Measurements from ENCODE around the gene MTMR2.

Gene MTMR2

GRCh38 chr11:95918056-95918455, 5.9 kb downstream of the MTMR2 start:
- DNase-seq (ENCODE audit: low spot score) = no peak

- peak; percentile 95 for DNase-seq (ENCODE audit: low spot score)
Observed at GRCh38 chr11:95917193-95918036, 6.5 kb downstream of the MTMR2 start.

DNA sequence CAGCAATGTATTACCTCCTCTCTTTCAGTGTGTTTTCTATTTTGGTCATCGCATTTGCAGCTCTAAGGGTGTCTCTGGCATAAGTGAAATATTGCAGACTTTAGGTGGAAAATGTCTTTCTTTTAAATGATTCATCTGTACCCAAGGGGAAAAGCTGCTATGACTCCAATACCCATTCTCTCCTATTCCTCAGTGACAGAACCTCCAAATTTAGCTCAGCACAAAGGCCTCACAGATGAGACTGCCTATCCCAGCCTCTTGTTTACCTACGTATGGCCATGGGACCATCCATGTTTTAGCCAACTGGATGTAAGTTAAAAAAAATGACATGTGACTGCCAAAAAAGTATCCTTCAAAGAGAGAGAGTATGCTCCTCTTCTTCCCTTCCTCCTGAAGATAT, 7.9 kb downstream of the MTMR2 start:
- DNase-seq (ENCODE audit: low spot score) = no peak

GRCh38 chr11:95915051-95915450, 8.9 kb downstream of the MTMR2 start:
- no peak for DNase-seq (ENCODE audit: low spot score)

DNA sequence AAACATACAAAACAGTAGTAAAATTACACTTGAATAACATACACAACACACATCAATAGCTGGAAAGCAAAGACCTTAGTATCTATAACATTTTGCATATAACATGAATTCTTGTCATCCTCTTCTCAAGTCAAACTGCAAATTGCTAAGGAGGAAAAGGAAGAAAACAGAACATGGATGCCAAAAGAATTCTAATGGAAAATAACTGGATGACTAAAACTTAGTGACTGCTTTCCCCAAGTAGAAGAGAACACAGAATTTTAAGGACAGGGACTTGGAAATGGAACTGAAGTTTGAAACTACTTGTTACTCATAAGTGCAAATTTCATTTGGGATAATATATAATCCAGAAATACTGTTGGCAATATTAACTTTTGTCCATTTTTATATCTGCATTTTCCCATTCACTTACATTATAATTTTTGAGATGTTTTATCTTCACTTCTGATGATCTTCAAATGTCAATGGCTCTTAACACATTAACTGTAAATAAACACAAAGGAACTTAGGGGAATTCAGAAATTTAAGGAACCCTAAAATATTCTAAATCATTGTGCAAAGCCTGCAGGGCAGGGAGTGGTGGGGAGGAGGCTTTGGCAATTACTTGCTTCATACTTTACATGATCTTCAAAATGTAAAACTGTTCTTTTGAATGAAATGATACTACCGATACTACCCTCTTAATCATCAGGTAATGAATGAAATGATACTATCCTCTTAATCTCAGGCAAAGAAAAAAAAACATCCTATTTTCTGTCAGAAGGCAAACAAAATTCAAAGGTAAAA, 9.9 kb downstream of the MTMR2 start:
- no peak for DNase-seq (ENCODE audit: low spot score)

GRCh38 chr11:95912902-95913560, 10.9 kb downstream of the MTMR2 start:
- DNase-seq (ENCODE audit: low spot score) = no peak

GRCh38 chr11:95911369-95911759, 12.5 kb downstream of the MTMR2 start:
- DNase-seq (ENCODE audit: low spot score) = no peak

GRCh38 chr11:95910638-95911368, 13.1 kb downstream of the MTMR2 start:
- no peak for DNase-seq (ENCODE audit: low spot score)

DNA sequence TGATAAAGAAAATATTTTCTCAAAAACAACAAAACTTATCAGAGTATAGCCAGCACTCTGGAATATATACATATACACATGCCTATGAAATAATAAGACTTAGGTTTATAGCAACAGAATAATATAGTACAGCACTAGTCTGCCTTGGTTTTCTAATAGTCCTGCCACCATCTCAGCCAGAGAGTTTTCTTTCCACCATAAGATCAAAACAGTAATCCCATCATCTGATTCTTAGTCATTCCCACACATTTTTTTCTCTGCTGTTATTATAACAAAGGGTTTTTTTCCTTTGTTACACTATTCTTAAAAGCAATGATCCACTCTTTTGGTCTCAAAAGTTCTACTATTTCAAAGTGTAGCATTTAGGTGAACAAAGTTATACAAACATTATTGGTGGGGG, 15.1 kb downstream of the MTMR2 start:
- no peak for DNase-seq (ENCODE audit: low spot score)

- DNase-seq (ENCODE audit: low spot score) = no peak
Observed at GRCh38 chr11:95907476-95907875, 16.4 kb downstream of the MTMR2 start.

- no peak for DNase-seq (ENCODE audit: low spot score)
Observed at GRCh38 chr11:95904009-95904650, 19.8 kb downstream of the MTMR2 start.

- DNase-seq (ENCODE audit: low spot score) = no peak
Observed at GRCh38 chr11:95898782-95899181, 25.1 kb downstream of the MTMR2 start.

- DNase-seq (ENCODE audit: low spot score) = no peak
Observed at GRCh38 chr11:95897731-95898130, 26.2 kb downstream of the MTMR2 start.

- DNase-seq (ENCODE audit: low spot score) = no peak
Observed at GRCh38 chr11:95895815-95896214, 28.1 kb downstream of the MTMR2 start.

- DNase-seq (ENCODE audit: low spot score) = no peak
Observed at GRCh38 chr11:95892892-95893570, 30.9 kb downstream of the MTMR2 start.

DNA sequence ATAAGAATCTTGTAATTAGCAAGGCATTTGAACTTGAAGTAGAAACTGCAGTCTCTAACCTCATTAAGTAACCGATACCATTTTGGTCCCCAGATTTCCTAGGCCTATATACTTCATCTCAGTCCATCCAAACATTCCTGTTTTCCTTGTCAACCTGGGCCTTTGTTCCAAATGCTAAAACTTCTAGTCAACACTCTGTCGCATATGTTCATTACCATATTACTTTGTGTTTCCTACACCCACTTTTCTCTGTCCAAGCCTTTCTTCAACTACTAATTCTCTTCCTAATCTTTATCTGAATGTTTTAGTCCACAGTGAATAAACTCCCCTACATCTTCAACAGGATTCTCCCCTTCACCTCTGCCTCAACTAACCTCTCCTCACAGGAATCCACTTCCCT, 31.4 kb downstream of the MTMR2 start:
- no peak for DNase-seq (ENCODE audit: low spot score)

GRCh38 chr11:95891423-95892170, 32.3 kb downstream of the MTMR2 start:
- DNase-seq (ENCODE audit: low spot score) = no peak

DNA sequence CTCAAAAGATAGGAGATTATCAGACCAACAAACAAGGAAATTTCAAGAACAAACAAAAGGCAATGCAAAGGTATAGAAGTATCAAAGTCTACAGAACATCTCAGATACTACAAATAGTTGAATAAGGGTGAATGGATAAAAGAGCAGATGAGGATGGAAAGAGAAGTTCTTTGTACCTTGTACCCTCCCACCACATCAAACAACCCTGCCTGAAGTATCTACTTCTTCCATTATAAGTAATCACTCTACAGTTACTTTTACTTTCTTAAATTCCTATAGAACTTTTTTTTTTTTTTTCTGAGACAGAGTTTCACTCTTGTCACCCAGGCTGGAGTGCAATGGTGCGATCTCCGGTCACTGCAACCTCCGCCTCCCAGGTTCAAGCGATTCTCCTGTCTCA, 35.1 kb downstream of the MTMR2 start:
- no peak for DNase-seq (ENCODE audit: low spot score)

DNA sequence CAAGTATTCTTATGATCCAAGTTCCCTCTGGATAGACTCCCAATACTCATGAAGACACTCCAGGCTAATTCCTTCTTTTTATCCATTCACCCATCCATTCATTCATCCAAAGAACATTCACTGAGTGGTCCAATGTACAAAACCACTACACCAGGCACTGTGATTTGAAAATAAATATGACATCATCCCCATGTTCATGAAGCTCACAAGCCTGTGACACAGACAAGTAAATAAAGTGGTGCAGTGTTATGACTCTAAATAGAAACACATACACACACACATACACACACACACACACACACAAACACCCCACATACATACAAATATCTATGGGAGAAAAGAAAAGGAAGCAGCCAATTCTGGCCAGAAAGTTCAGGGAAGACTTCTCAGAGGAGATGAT, 35.5 kb downstream of the MTMR2 start:
- DNase-seq (ENCODE audit: low spot score) = no peak

DNA sequence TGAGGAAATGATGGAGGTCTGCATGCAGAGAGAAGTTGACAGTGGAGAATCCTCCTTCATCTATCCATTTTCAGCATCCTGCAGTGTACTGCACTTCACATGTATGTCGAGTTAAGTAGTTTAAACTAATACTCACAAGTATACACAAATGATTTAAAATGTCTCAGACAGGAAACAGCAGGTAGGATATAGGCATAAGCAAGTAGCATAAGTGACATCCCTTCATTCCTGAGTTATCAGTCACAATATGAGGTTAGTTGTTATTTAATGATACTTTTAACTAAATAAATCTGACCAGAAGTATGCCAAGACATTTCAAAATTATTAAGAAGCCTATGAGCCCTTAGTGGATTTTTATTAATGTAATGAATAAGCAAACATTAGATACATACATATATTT, 37.4 kb downstream of the MTMR2 start:
- DNase-seq (ENCODE audit: low spot score) = no peak

Data from kidney capillary endothelial cell (primary cell).